Activated naive CD4-positive, alpha-beta T cell treated with anti-CD3 and anti-CD28 coated beads, Interleukin-2, amount 10 ng/mL, durations not matched to agents 7 days and 5 days (primary cell): Measurements from ENCODE around the gene TTC1.
"Not testable (repeated sequence)": the region's sequence is repeated elsewhere in the genome, so short reads cannot be mapped to it uniquely, and the experiment has no call there.

Experiments
- CTCF ChIA-PET: fragments of 350-600 bp; sonication (Branson Sonifier 250); formaldehyde crosslinking; loops from one replicate; lab custom pipeline; 2021; ENCODE audit warnings: antibody characterized with exemption; lab: Charles Lee
- DNase-seq: peaks from one replicate; pipeline ENCODE4 v3.0.0-alpha.2; 2020
- H3K27ac Mint-ChIP-seq: one replicate; pipeline ENCODE4 v1.8.0; 2021; ENCODE audit warnings: mild to moderate bottlenecking, moderate library complexity, mixed read lengths
- H3K27me3 Mint-ChIP-seq: one replicate; pipeline ENCODE4 v1.8.0; 2021; ENCODE audit warnings: mild to moderate bottlenecking, mixed read lengths
- H3K36me3 Mint-ChIP-seq: one replicate; pipeline ENCODE4 v1.8.0; 2021; ENCODE audit warnings: mixed read lengths
- H3K4me1 Mint-ChIP-seq: one replicate; pipeline ENCODE4 v1.8.0; 2021; ENCODE audit warnings: mixed read lengths
- H3K4me3 Mint-ChIP-seq: one replicate; pipeline ENCODE4 v1.8.0; 2021; ENCODE audit warnings: mild to moderate bottlenecking, moderate library complexity, mixed read lengths
- H3K9me3 Mint-ChIP-seq: one replicate; pipeline ENCODE4 v1.8.0; 2021; ENCODE audit warnings: mixed read lengths

The TTC1 gene

GRCh38 chr5:160040471-160040835 lies 31.5 kb downstream of the TTC1 start:
- peaks cover 5% of the 10 kb centered on the region for H3K4me1 Mint-ChIP-seq
- peaks cover 32% of the 10 kb centered on the region for H3K36me3 Mint-ChIP-seq
- CTCF ChIA-PET = interaction anchor here (1.6 kb wide), 1 partner anchor 19 kb away, joined by 5 read pairs; no protein-coding TSS in a partner anchor
- H3K27me3 Mint-ChIP-seq = no peaks in the 10 kb centered on the region
- no peak for DNase-seq
- no peak overlapping the region for H3K4me3 Mint-ChIP-seq
- no peaks in the 10 kb centered on the region for H3K9me3 Mint-ChIP-seq
- H3K27ac Mint-ChIP-seq = no peak overlapping the region

- Mint-ChIP-seq H3K4me1 (peaks cover 3% of the 10 kb centered on the region), H3K9me3 (no peaks in the 10 kb centered on the region), H3K27ac (no peak overlapping the region), H3K27me3 (no peaks in the 10 kb centered on the region), H3K4me3 (no peak overlapping the region), H3K36me3 (peaks cover 26% of the 10 kb centered on the region)
- DNase-seq = no peak
- CTCF ChIA-PET = no interaction called here
Measured at GRCh38 chr5:160042671-160043070, 33.7 kb downstream of the TTC1 start.

GRCh38 chr5:160044391-160044804 lies 35.5 kb downstream of the TTC1 start:
- Mint-ChIP-seq H3K36me3 (peaks cover 25% of the 10 kb centered on the region), H3K27me3 (no peaks in the 10 kb centered on the region), H3K4me1 (peaks cover 3% of the 10 kb centered on the region), H3K27ac (no peak overlapping the region), H3K4me3 (no peak overlapping the region), H3K9me3 (no peaks in the 10 kb centered on the region)
- no peak for DNase-seq
- CTCF ChIA-PET = no interaction called here

GRCh38 chr5:160044967-160045366 lies 36.0 kb downstream of the TTC1 start:
- CTCF ChIA-PET = no interaction called here
- H3K36me3 Mint-ChIP-seq = peaks cover 29% of the 10 kb centered on the region
- no peak overlapping the region for H3K4me3 Mint-ChIP-seq
- peaks cover 3% of the 10 kb centered on the region for H3K4me1 Mint-ChIP-seq
- no peak for DNase-seq
- no peaks in the 10 kb centered on the region for H3K9me3 Mint-ChIP-seq
- no peaks in the 10 kb centered on the region for H3K27me3 Mint-ChIP-seq
- H3K27ac Mint-ChIP-seq = no peak overlapping the region

- Mint-ChIP-seq H3K4me3 (no peak overlapping the region), H3K36me3 (peaks cover 43% of the 10 kb centered on the region), H3K4me1 (peaks cover 3% of the 10 kb centered on the region), H3K9me3 (no peaks in the 10 kb centered on the region), H3K27me3 (no peaks in the 10 kb centered on the region), H3K27ac (no peak overlapping the region)
- no peak for DNase-seq
- CTCF ChIA-PET = interaction anchor here (1.0 kb wide), 1 partner anchor 13 kb away, joined by 3 read pairs; no protein-coding TSS in a partner anchor
Measured at GRCh38 chr5:160047423-160047822, 38.5 kb downstream of the TTC1 start.

GRCh38 chr5:160048131-160048530 lies 39.2 kb downstream of the TTC1 start:
- Mint-ChIP-seq H3K9me3 (no peaks in the 10 kb centered on the region), H3K4me3 (no peak overlapping the region), H3K27ac (no peak overlapping the region), H3K27me3 (no peaks in the 10 kb centered on the region), H3K4me1 (peaks cover 3% of the 10 kb centered on the region), H3K36me3 (peaks cover 41% of the 10 kb centered on the region)
- DNase-seq = no peak
- CTCF ChIA-PET = no interaction called here

GRCh38 chr5:160049099-160049498 lies 40.2 kb downstream of the TTC1 start:
- Mint-ChIP-seq H3K27ac (no peak overlapping the region), H3K4me1 (peaks cover 3% of the 10 kb centered on the region), H3K9me3 (no peaks in the 10 kb centered on the region), H3K36me3 (peaks cover 42% of the 10 kb centered on the region), H3K27me3 (no peaks in the 10 kb centered on the region), H3K4me3 (no peak overlapping the region)
- no peak for DNase-seq
- CTCF ChIA-PET = interaction anchor here (0.8 to 1.3 kb wide), 3 partner anchors 27 to 297 kb away, joined by 3 read pairs; no protein-coding TSS in a partner anchor

- H3K4me1 Mint-ChIP-seq = no peaks in the 10 kb centered on the region
- no peak overlapping the region for H3K27ac Mint-ChIP-seq
- H3K36me3 Mint-ChIP-seq = peaks cover 50% of the 10 kb centered on the region
- H3K27me3 Mint-ChIP-seq = no peaks in the 10 kb centered on the region
- H3K9me3 Mint-ChIP-seq = no peaks in the 10 kb centered on the region
- CTCF ChIA-PET = no interaction called here
- H3K4me3 Mint-ChIP-seq = no peak overlapping the region
- DNase-seq = no peak
Measured at GRCh38 chr5:160054047-160054446, 45.1 kb downstream of the TTC1 start.

- CTCF ChIA-PET = no interaction called here
- H3K4me3 Mint-ChIP-seq = no peak overlapping the region
- no peak for DNase-seq
- peaks cover 43% of the 10 kb centered on the region for H3K36me3 Mint-ChIP-seq
- no peaks in the 10 kb centered on the region for H3K9me3 Mint-ChIP-seq
- H3K4me1 Mint-ChIP-seq = no peaks in the 10 kb centered on the region
- no peaks in the 10 kb centered on the region for H3K27me3 Mint-ChIP-seq
- no peak overlapping the region for H3K27ac Mint-ChIP-seq
Measured at GRCh38 chr5:160054831-160055230, 45.9 kb downstream of the TTC1 start.

GRCh38 chr5:160057256-160057655 lies 48.3 kb downstream of the TTC1 start:
- no peak for DNase-seq
- no peaks in the 10 kb centered on the region for H3K4me1 Mint-ChIP-seq
- no peaks in the 10 kb centered on the region for H3K27me3 Mint-ChIP-seq
- no peak overlapping the region for H3K4me3 Mint-ChIP-seq
- no peak overlapping the region for H3K27ac Mint-ChIP-seq
- CTCF ChIA-PET = interaction anchor here (0.8 kb wide), 1 partner anchor 11 kb away, joined by 3 read pairs; no protein-coding TSS in a partner anchor
- peaks cover 33% of the 10 kb centered on the region for H3K36me3 Mint-ChIP-seq
- no peaks in the 10 kb centered on the region for H3K9me3 Mint-ChIP-seq

GRCh38 chr5:160060001-160060400 lies 51.1 kb downstream of the TTC1 start:
- no peak for DNase-seq
- Mint-ChIP-seq H3K27me3 (no peaks in the 10 kb centered on the region), H3K36me3 (peaks cover 26% of the 10 kb centered on the region), H3K27ac (no peak overlapping the region), H3K4me1 (no peaks in the 10 kb centered on the region), H3K4me3 (no peak overlapping the region), H3K9me3 (no peaks in the 10 kb centered on the region)
- CTCF ChIA-PET = no interaction called here

GRCh38 chr5:160061770-160062169 lies 52.8 kb downstream of the TTC1 start:
- CTCF ChIA-PET = no interaction called here
- DNase-seq = no peak
- Mint-ChIP-seq H3K4me3 (no peak overlapping the region), H3K36me3 (peaks cover 13% of the 10 kb centered on the region), H3K27me3 (no peaks in the 10 kb centered on the region), H3K9me3 (no peaks in the 10 kb centered on the region), H3K4me1 (no peaks in the 10 kb centered on the region), H3K27ac (no peak overlapping the region)

- H3K9me3 Mint-ChIP-seq = no peaks in the 10 kb centered on the region
- no peaks in the 10 kb centered on the region for H3K27me3 Mint-ChIP-seq
- CTCF ChIA-PET = no interaction called here
- no peak overlapping the region for H3K27ac Mint-ChIP-seq
- no peak overlapping the region for H3K4me3 Mint-ChIP-seq
- no peaks in the 10 kb centered on the region for H3K4me1 Mint-ChIP-seq
- H3K36me3 Mint-ChIP-seq = peaks cover 7% of the 10 kb centered on the region
- no peak for DNase-seq
Measured at GRCh38 chr5:160064417-160064810, 55.5 kb downstream of the TTC1 start.

GRCh38 chr5:160064995-160065614 lies 56.2 kb downstream of the TTC1 start:
- Mint-ChIP-seq H3K4me1 (no peaks in the 10 kb centered on the region), H3K9me3 (no peaks in the 10 kb centered on the region), H3K27me3 (no peaks in the 10 kb centered on the region), H3K36me3 (peaks cover 7% of the 10 kb centered on the region), H3K4me3 (no peak overlapping the region), H3K27ac (no peak overlapping the region)
- no peak for DNase-seq
- CTCF ChIA-PET = interaction anchor here (1.5 kb wide), 1 partner anchor 16 kb away, joined by 3 read pairs; no protein-coding TSS in a partner anchor

GRCh38 chr5:160069120-160069519 lies 60.2 kb downstream of the TTC1 start:
- CTCF ChIA-PET = interaction anchor here (2.5 kb wide), 1 partner anchor 12 kb away, joined by 9 read pairs; no protein-coding TSS in a partner anchor

More at GRCh38 chr5:160069120-160069519, 60.2 kb downstream of the TTC1 start:
- H3K4me1 Mint-ChIP-seq, H3K27ac Mint-ChIP-seq, DNase-seq, H3K9me3 Mint-ChIP-seq, H3K36me3 Mint-ChIP-seq, H3K27me3 Mint-ChIP-seq, H3K4me3 Mint-ChIP-seq: not testable (repeated sequence)
